H1 (cell line): Measurements from ENCODE around the gene SEC24C. TPM values are rescaled to one million over a fixed set of nuclear protein-coding genes. Genes with fewer than 3 reads are reported as not detected.

Source experiments
- CTCF ChIA-PET: fragments of 300-600 bp; sonication (Branson Sonifier 250); formaldehyde crosslinking; loops from one replicate; lab custom pipeline; 2021; ENCODE audit not compliant: partially characterized antibody; lab: Charles Lee
- POLR2A ChIA-PET: fragments of 300-600 bp; sonication (Branson Sonifier 250); formaldehyde crosslinking; loops from one replicate; lab custom pipeline; 2021; ENCODE audit warnings: inconsistent platforms; ENCODE audit not compliant: partially characterized antibody; lab: Charles Lee
- DNase-seq, 2 experiments: peaks; one replicate each; pipeline versions ENCODE4 v3.0.0 to v3.0.0-alpha.2; 2010 to 2022; ENCODE audit warnings: low spot score in 2 of 2, low read depth in 1 of 2, mixed read lengths in 1 of 2
- FAIRE-seq: peaks from 2 replicates; lab custom pipeline; 2011; peaks lifted over from hg19 to GRCh38; lab: Jason Lieb, UNC
- H2AFZ ChIP-seq: 2 replicates; pipeline ENCODE4 v1.8.1; 2012; ENCODE audit warnings: low read length, inconsistent platforms
- H2AK5ac ChIP-seq: 2 replicates; pipeline ENCODE4 v1.6.1; 2013; ENCODE audit warnings: low read depth, low read length
- H2BK120ac ChIP-seq: replicated peaks from 2 replicates; pipeline ENCODE3; 2013; ENCODE audit warnings: low read depth, low read length, inconsistent platforms
- H2BK12ac ChIP-seq: 2 replicates; pipeline ENCODE4 v1.6.1; 2013; ENCODE audit warnings: low read depth, low read length
- H2BK15ac ChIP-seq: 2 replicates; pipeline ENCODE4 v1.6.1; 2013; ENCODE audit warnings: low read length
- H2BK20ac ChIP-seq: 2 replicates; pipeline ENCODE4 v1.6.1; 2013; ENCODE audit warnings: low read length
- H2BK5ac ChIP-seq: 2 replicates; pipeline ENCODE4 v1.6.1; 2013; ENCODE audit warnings: low read depth, low read length
- H3K14ac ChIP-seq: 2 replicates; pipeline ENCODE4 v1.6.1; 2013; ENCODE audit warnings: inconsistent platforms; ENCODE audit not compliant: insufficient read length
- H3K18ac ChIP-seq: 2 replicates; pipeline ENCODE4 v1.6.1; 2013; ENCODE audit warnings: low read length; ENCODE audit errors: extremely low read depth
- H3K23ac ChIP-seq: 2 replicates; pipeline ENCODE4 v1.6.1; 2013; ENCODE audit warnings: inconsistent platforms; ENCODE audit not compliant: insufficient read length
- H3K23me2 ChIP-seq: 2 replicates; pipeline ENCODE4 v1.6.1; 2013; ENCODE audit warnings: low read depth, low read length
- H3K27ac ChIP-seq: 2 replicates; pipeline ENCODE4 v1.6.1; 2011; ENCODE audit warnings: low read depth, low read length, inconsistent platforms
- H3K27me3 ChIP-seq, 4 experiments: replicated peaks in 1 of 4; 1 replicate in 1 of 4; 2 replicates in 3 of 4; pipeline versions ENCODE4 v1.6.1 to v1.8.1; 2011 to 2013; ENCODE audit warnings: low read length in 3 of 4, mild to moderate bottlenecking in 3 of 4, inconsistent platforms in 2 of 4, mixed read lengths in 2 of 4, moderate library complexity in 1 of 4; ENCODE audit not compliant: control insufficient read depth in 3 of 4, insufficient read depth in 3 of 4; ENCODE audit errors: extremely low read depth in 1 of 4
- H3K36me3 ChIP-seq, 4 experiments: 2 replicates each; pipeline versions ENCODE4 v1.6.1 to v1.8.1; 2011 to 2013; ENCODE audit warnings: mild to moderate bottlenecking in 4 of 4, low read length in 3 of 4, moderate library complexity in 2 of 4, control low read depth in 1 of 4, inconsistent platforms in 1 of 4; ENCODE audit not compliant: insufficient read depth in 4 of 4, control insufficient read depth in 2 of 4
- H3K4ac ChIP-seq: replicated peaks from 2 replicates; pipeline ENCODE3; 2013; ENCODE audit warnings: low read length, low read depth, mixed read lengths, inconsistent platforms; ENCODE audit not compliant: insufficient read length
- H3K4me1 ChIP-seq, 4 experiments: replicated peaks in 1 of 4; 1 replicate in 1 of 4; 2 replicates in 3 of 4; pipeline versions ENCODE4 v1.6.1 to v1.8.1; 2011 to 2013; ENCODE audit warnings: low read length in 3 of 4, inconsistent platforms in 2 of 4, mixed read lengths in 1 of 4; ENCODE audit not compliant: insufficient read depth in 4 of 4, control insufficient read depth in 3 of 4
- H3K4me2 ChIP-seq, 2 experiments: 2 replicates each; pipeline versions ENCODE4 v1.6.1 to v1.8.1; 2011 to 2013; ENCODE audit warnings: low read depth in 2 of 2, low read length in 2 of 2, control low read depth in 1 of 2, inconsistent platforms in 1 of 2, mild to moderate bottlenecking in 1 of 2; ENCODE audit not compliant: insufficient read depth in 1 of 2
- H3K4me3 ChIP-seq, 4 experiments: fragments of 200-600, 300-600 bp in 1 of 4; sonication (generic), shearing (Covaris generic), sonication (Bioruptor Twin) in 1 of 4; 2 replicates each; pipeline versions ENCODE4 v1.5.1 to v1.8.1; 2011 to 2016; ENCODE audit warnings: low read length in 4 of 4, low read depth in 3 of 4, control low read depth in 2 of 4, inconsistent platforms in 2 of 4, mild to moderate bottlenecking in 2 of 4, mixed read lengths in 1 of 4, moderate library complexity in 1 of 4; ENCODE audit not compliant: insufficient read depth in 2 of 4; ENCODE audit errors: extremely low read depth in 1 of 4
- H3K56ac ChIP-seq: replicated peaks from 2 replicates; pipeline ENCODE3; 2013; ENCODE audit warnings: low read depth, mild to moderate bottlenecking, mixed read lengths, low read length, inconsistent platforms; ENCODE audit not compliant: insufficient read length
- H3K79me1 ChIP-seq: 2 replicates; pipeline ENCODE4 v1.6.1; 2013; ENCODE audit warnings: low read depth, low read length, control low read depth
- H3K79me2 ChIP-seq, 2 experiments: 2 replicates each; pipeline versions ENCODE4 v1.6.1 to v1.8.1; 2012 to 2013; ENCODE audit warnings: low read length in 2 of 2, mild to moderate bottlenecking in 2 of 2, inconsistent platforms in 1 of 2; ENCODE audit not compliant: insufficient read depth in 2 of 2, control insufficient read depth in 1 of 2
- H3K9ac ChIP-seq, 4 experiments: replicated peaks in 1 of 4; 1 replicate in 1 of 4; 2 replicates in 3 of 4; pipeline versions ENCODE4 v1.6.1 to v1.8.1; 2011 to 2013; ENCODE audit warnings: low read depth in 3 of 4, low read length in 3 of 4, control low read depth in 2 of 4, mild to moderate bottlenecking in 2 of 4, moderate library complexity in 2 of 4, inconsistent platforms in 1 of 4; ENCODE audit errors: extremely low read depth in 1 of 4
- H3K9me3 ChIP-seq, 2 experiments: 2 replicates each; pipeline versions ENCODE4 v1.6.1 to v1.8.1; 2012 to 2013; ENCODE audit warnings: mild to moderate bottlenecking in 2 of 2, moderate library complexity in 2 of 2, control low read depth in 1 of 2, inconsistent platforms in 1 of 2, low read depth in 1 of 2, low read length in 1 of 2, mixed read lengths in 1 of 2; ENCODE audit not compliant: insufficient read depth in 2 of 2
- H4K20me1 ChIP-seq, 2 experiments: replicated peaks in 1 of 2; 2 replicates each; pipeline versions ENCODE3 to v1.8.1; 2011 to 2013; ENCODE audit warnings: inconsistent platforms in 2 of 2, low read length in 2 of 2, mild to moderate bottlenecking in 1 of 2; ENCODE audit not compliant: insufficient read depth in 2 of 2, control insufficient read depth in 1 of 2
- H4K5ac ChIP-seq: 2 replicates; pipeline ENCODE4 v1.6.1; 2013; ENCODE audit warnings: low read length, low read depth, mixed read lengths, inconsistent platforms; ENCODE audit not compliant: insufficient read length
- H4K8ac ChIP-seq: 2 replicates; pipeline ENCODE4 v1.8.0; 2013; ENCODE audit warnings: mild to moderate bottlenecking, moderate library complexity, low read length, inconsistent platforms; ENCODE audit not compliant: insufficient read depth; ENCODE audit errors: extremely low read depth
- H4K91ac ChIP-seq: replicated peaks from 2 replicates; pipeline ENCODE3; 2013; ENCODE audit warnings: low read length, mixed read lengths, inconsistent platforms; ENCODE audit not compliant: insufficient read length
- BRCA1 ChIP-seq: IDR thresholded peaks from 2 replicates; pipeline ENCODE4 v1.6.1; 2012; ENCODE audit warnings: low read depth, low read length, improper control_type of control experiment
- GABPA ChIP-seq: IDR thresholded peaks from 2 replicates; pipeline ENCODE4 v1.6.1; 2011; ENCODE audit warnings: mild to moderate bottlenecking, low read length, moderate library complexity, borderline replicate concordance; ENCODE audit not compliant: insufficient read depth
- JUN ChIP-seq: IDR thresholded peaks from 2 replicates; pipeline ENCODE4 v1.6.1; 2011; ENCODE audit warnings: low read depth, mild to moderate bottlenecking, improper control_type of control experiment, low read length
- SAP30 ChIP-seq: fragments of 300-600 bp; sonication (generic); IDR thresholded peaks from 2 replicates; pipeline ENCODE4 v1.7.1; 2012; ENCODE audit warnings: low read length, moderate library complexity, mild to moderate bottlenecking, inconsistent platforms; ENCODE audit not compliant: insufficient read depth, insufficient replicate concordance
- WGBS, 2 experiments: shearing (Covaris generic) in 1 of 2; methylation state at CpG; one replicate each; pipeline versions ENCODE4 v1.1.6 to v1.1.7; 2013 to 2015; ENCODE audit warnings: low lambda C conversion rate in 2 of 2, mixed read lengths in 2 of 2, inconsistent platforms in 1 of 2, low coverage in 1 of 2, missing lambda C conversion rate in 1 of 2; ENCODE audit not compliant: insufficient replicate concordance in 2 of 2, insufficient coverage in 1 of 2, insufficient read length in 1 of 2; ENCODE audit errors: extremely low coverage in 1 of 2, missing lambda C conversion rate in 1 of 2; 5-methylcytosine and 5-hydroxymethylcytosine counted together
- polyA plus RNA-seq, 7 experiments: library from polyadenylated mRNA; depleted of rRNA in 3 of 7; stranded (reverse) in 5 of 7; unstranded in 2 of 7; fragments of >200 nt in 5 of 7; fragments of 200-250 nt in 2 of 7; gene quantifications; 1 replicate in 5 of 7; 2 replicates in 1 of 7; 4 replicates in 1 of 7; pipeline versions ENCODE4 v1.2.1 to v1.2.3, GENCODE V29; 2011 to 2013; ENCODE audit warnings: missing spikeins in 2 of 7, mixed read lengths in 2 of 7
- total RNA-seq: library from RNA; stranded (reverse); fragmentation: NEBNext Ultra II Directional; extraction: Animal tissue kit (Norgen Biotek cat#: 25700); gene quantifications from 2 replicates; pipeline ENCODE4 v1.2.1, GENCODE V29; 2021
- TF ChIP-seq, protein P1 (sequence below): IDR thresholded peaks from 2 replicates; pipeline ENCODE4 v1.6.1; 2012; ENCODE audit warnings: low read length, inconsistent platforms

The SEC24C gene
- total and polyA plus RNA-seq, 2 of the 8 experiments (the other 6 are each of a cell fraction or from before 2014, with no cell fraction given) = 63.2 to 67.4 TPM

DNA sequence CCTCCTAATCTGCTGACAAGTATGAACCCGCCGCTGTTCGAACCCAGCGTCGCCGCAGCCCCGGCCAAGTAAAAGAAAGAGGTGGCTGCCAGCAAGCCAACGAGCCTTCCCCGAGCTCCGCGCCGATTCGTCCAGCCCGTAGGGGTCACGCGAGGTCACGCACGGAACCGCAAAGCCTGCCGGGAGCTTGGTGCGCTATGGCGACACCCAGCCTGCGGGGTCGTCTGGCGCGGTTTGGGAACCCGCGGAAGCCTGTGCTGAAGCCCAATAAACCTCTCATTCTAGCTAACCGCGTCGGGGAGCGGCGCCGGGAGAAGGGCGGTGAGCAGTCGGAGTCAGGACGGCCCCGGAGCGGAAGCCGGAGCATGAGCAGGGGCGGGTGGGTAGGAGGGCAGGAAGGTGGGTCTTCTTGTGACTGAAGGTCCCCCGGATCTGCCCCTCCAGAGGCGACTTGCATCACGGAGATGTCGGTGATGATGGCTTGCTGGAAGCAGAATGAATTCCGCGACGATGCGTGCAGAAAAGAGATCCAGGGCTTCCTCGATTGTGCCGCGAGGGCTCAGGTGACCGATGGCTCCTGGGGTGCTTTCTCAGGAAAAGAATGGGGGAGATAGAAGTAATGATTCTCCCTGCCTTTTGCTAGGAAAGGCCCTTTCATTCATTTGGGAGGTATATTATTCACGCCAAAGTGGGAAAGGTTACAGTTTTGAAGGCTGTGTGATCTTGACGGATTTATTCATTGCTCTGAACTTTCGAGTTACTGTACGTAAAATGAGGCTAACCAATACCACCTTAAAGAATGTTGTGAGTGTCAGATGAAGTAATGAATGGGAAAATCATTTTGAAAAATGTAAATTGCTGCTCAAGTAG is 37.9 kb downstream of the SEC24C start, which contains the start of gene CHCHD1:
CHCHD1 (plus strand) TSS at position 170 of the 870 bp plus-strand sequence; CDS start at position 198, 28 bp downstream.
- WGBS, 2 experiments = 2% methylated on average over 53 of the region's 57 CpGs; no CpG with 5 or more reads in 1 of the 2 experiments
- DNase-seq = peak; percentile 47 to 94
- Histone ChIP-seq H3K36me3 (peaks cover 0 to 27% (median 10%) of the 10 kb centered on the region in 4 experiments; a peak in 6 of 8 replicates), H3K56ac (peak within 1 kb of the TSS; percentile 87), H3K23me2 (peaks cover 9% of the 10 kb centered on the region), H4K91ac (no peak within 1 kb of the TSS), H2BK120ac (no peak within 1 kb of the TSS), H2AK5ac (no peak within 1 kb of the TSS), H3K27ac (peak within 1 kb of the TSS; percentile 68), H3K18ac (peak within 1 kb of the TSS; percentile 95), H3K79me2 (peaks cover 6 to 41% of the 10 kb centered on the region in 2 experiments; a peak in 3 of 4 replicates), H3K23ac (no peak within 1 kb of the TSS), H2BK20ac (no peak within 1 kb of the TSS), H3K27me3 (no peaks in the 10 kb centered on the region), H3K9me3 (no peaks in the 10 kb centered on the region), H2BK15ac (no peak within 1 kb of the TSS), H3K4me2 (peak within 1 kb of the TSS; percentile 70 to 98), H3K14ac (no peak within 1 kb of the TSS), H4K8ac (peak within 1 kb of the TSS; percentile 95), H2BK5ac (peak within 1 kb of the TSS; percentile 85), H3K4me3 (peak within 1 kb of the TSS; percentile 80 to 88 (median 84)), H3K79me1 (peaks cover 2% of the 10 kb centered on the region; the same call in 1 of the 2 replicates), H3K4me1 (peaks cover 2 to 4% (median 3%) of the 10 kb centered on the region in 4 experiments; a peak in 5 of 7 replicates), H4K20me1 (peaks cover 3 to 10% of the 10 kb centered on the region in 2 experiments), H4K5ac (peak within 1 kb of the TSS; percentile 82), H2AFZ (no peak within 1 kb of the TSS), H2BK12ac (no peak within 1 kb of the TSS), H3K9ac (peak within 1 kb of the TSS; percentile 78 to 89 (median 80)), H3K4ac (no peak within 1 kb of the TSS)
- ChIA-PET CTCF (interaction anchor here (0.7 to 3.8 kb wide), 5 partner anchors 7 to 260 kb away, joined by 3 to 13 read pairs (median 4); a partner anchor contains a TSS), POLR2A (interaction anchor here (1.0 to 6.3 kb wide), 14 partner anchors 10 to 79 kb away, joined by 3 to 79 read pairs (median 4); partner anchors contain the start of gene SEC24C)
- no peak for FAIRE-seq
- TF ChIP-seq, protein P1, sequence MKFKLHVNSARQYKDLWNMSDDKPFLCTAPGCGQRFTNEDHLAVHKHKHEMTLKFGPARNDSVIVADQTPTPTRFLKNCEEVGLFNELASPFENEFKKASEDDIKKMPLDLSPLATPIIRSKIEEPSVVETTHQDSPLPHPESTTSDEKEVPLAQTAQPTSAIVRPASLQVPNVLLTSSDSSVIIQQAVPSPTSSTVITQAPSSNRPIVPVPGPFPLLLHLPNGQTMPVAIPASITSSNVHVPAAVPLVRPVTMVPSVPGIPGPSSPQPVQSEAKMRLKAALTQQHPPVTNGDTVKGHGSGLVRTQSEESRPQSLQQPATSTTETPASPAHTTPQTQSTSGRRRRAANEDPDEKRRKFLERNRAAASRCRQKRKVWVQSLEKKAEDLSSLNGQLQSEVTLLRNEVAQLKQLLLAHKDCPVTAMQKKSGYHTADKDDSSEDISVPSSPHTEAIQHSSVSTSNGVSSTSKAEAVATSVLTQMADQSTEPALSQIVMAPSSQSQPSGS = no peak
- TF ChIP-seq JUN = no peak
- TF ChIP-seq GABPA = no peak
- TF ChIP-seq BRCA1 = no peak
- peak; percentile 8 for TF ChIP-seq SAP30
